ENCODE data around the gene MNT. TPM values are rescaled to one million over a fixed set of nuclear protein-coding genes. Genes with fewer than 3 reads are reported as not detected.

The MNT gene
- total and polyA plus RNA-seq, 2 of the 8 experiments (the other 6 are each of a cell fraction or from before 2014, with no cell fraction given): 5.0 to 17.3 TPM

DNA sequence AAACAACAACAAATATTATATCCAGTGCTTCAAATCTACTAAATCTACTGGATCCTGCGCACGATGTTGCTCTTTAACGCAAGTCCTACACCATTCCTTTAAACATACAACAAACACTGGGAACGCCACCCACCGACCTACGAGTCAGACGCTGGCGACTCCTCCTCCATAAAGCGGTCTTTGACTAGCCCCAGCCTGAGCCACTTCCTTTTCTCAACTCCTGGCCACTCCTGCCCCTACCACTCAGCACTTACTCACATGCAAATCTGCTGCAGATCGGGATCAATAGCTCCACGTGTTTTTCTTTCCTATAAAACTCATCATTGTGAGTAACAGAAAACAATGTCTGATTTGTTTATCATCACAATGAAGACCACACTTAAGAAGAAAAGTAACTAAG is 32.8 kb upstream of the MNT start:
- Histone ChIP-seq H3K18ac (ENCODE audit: extremely low read depth, low read length) (no peak overlapping the region), H3K36me3 (ENCODE audit: control insufficient read depth in 2 of 4, insufficient read depth in 4 of 4, low read length in 3 of 4) (peaks cover 10 to 32% (median 17%) of the 10 kb centered on the region in 4 experiments; a peak in 7 of 8 replicates), H3K79me1 (ENCODE audit: low read depth, low read length) (peaks cover 8% of the 10 kb centered on the region), H2BK12ac (ENCODE audit: low read depth, low read length) (no peak overlapping the region; the same call in 1 of the 2 replicates), H3K4ac (replicated peaks; ENCODE audit: insufficient read length, low read depth, low read length) (no peak overlapping the region), H3K9me3 (ENCODE audit: insufficient read depth in 2 of 2, low read depth in 1 of 2, low read length in 1 of 2) (no peaks in the 10 kb centered on the region), H3K27me3 (replicated peaks in 1 of 4; ENCODE audit: control insufficient read depth in 3 of 4, extremely low read depth in 1 of 4, insufficient read depth in 3 of 4, low read length in 3 of 4) (no peaks in the 10 kb centered on the region), H4K8ac (ENCODE audit: extremely low read depth, insufficient read depth, low read length) (no peak overlapping the region), H3K4me1 (replicated peaks in 1 of 4; ENCODE audit: control insufficient read depth in 3 of 4, insufficient read depth in 4 of 4, low read length in 3 of 4) (peaks cover 6 to 17% (median 13%) of the 10 kb centered on the region in 4 experiments), H3K23me2 (ENCODE audit: low read depth, low read length) (no peaks in the 10 kb centered on the region), H3K14ac (ENCODE audit: insufficient read length) (no peak overlapping the region), H3K4me3 (ENCODE audit: extremely low read depth in 1 of 4, insufficient read depth in 2 of 4, low read depth in 3 of 4, low read length in 4 of 4) (no peak overlapping the region), H4K5ac (ENCODE audit: insufficient read length, low read depth, low read length) (no peak overlapping the region), H3K9ac (replicated peaks in 1 of 4; ENCODE audit: extremely low read depth in 1 of 4, low read depth in 3 of 4, low read length in 3 of 4) (no peak overlapping the region), H2AFZ (ENCODE audit: low read length) (no peak overlapping the region), H2BK5ac (ENCODE audit: low read depth, low read length) (no peak overlapping the region), H2BK20ac (ENCODE audit: low read length) (no peak overlapping the region), H2BK15ac (ENCODE audit: low read length) (no peak overlapping the region), H3K79me2 (ENCODE audit: control insufficient read depth in 1 of 2, insufficient read depth in 2 of 2, low read length in 2 of 2) (peaks cover 0 to 14% of the 10 kb centered on the region in 2 experiments; a peak in 2 of 4 replicates), H3K23ac (ENCODE audit: insufficient read length) (no peak overlapping the region), H2BK120ac (replicated peaks; ENCODE audit: low read depth, low read length) (no peak overlapping the region), H3K27ac (ENCODE audit: low read depth, low read length) (no peak overlapping the region), H4K20me1 (replicated peaks in 1 of 2; ENCODE audit: control insufficient read depth in 1 of 2, insufficient read depth in 2 of 2, low read length in 2 of 2) (no peaks in the 10 kb centered on the region), H3K56ac (replicated peaks; ENCODE audit: insufficient read length, low read depth, low read length) (no peak overlapping the region), H4K91ac (replicated peaks; ENCODE audit: insufficient read length, low read length) (no peak overlapping the region), H2AK5ac (ENCODE audit: low read depth, low read length) (no peak overlapping the region), H3K4me2 (ENCODE audit: insufficient read depth in 1 of 2, low read depth in 2 of 2, low read length in 2 of 2) (no peak overlapping the region)
- POLR2A ChIA-PET (ENCODE audit: partially characterized antibody): interaction anchor here (1.4 to 1.6 kb wide), 2 partner anchors 9 to 23 kb away, joined by 3 to 5 read pairs; no protein-coding TSS in a partner anchor
- 79% methylated on average over 11 of the region's 11 CpGs; no CpG with 5 or more reads in 1 of the 2 experiments for WGBS, 2 experiments (ENCODE audit: extremely low coverage in 1 of 2, insufficient coverage in 1 of 2, insufficient read length in 1 of 2, insufficient replicate concordance in 2 of 2, low coverage in 1 of 2, low lambda C conversion rate in 2 of 2, missing lambda C conversion rate in 1 of 2)
- CTCF ChIA-PET (ENCODE audit: partially characterized antibody): interaction anchor here (0.9 to 3.4 kb wide), 4 partner anchors 17 to 1067 kb away, joined by 3 to 17 read pairs (median 10); no protein-coding TSS in a partner anchor
- TF ChIP-seq HDAC2 (IDR thresholded peaks at IDR 0.05; ENCODE audit: borderline replicate concordance in 1 of 2, low read depth in 2 of 2, low read length in 2 of 2): no peak
- no peak for TF ChIP-seq FOSL1 (IDR thresholded peaks at IDR 0.05; ENCODE audit: insufficient read depth, low read depth, low read length)
- TF ChIP-seq SP1 (IDR thresholded peaks at IDR 0.05; ENCODE audit: low read depth, low read length): no peak
- TF ChIP-seq CHD1 (IDR thresholded peaks at IDR 0.05; ENCODE audit: low read depth, low read length): no peak
- no peak for TF ChIP-seq KDM4A (IDR thresholded peaks at IDR 0.05; ENCODE audit: low read depth, low read length, severe bottlenecking)
- TF ChIP-seq SAP30 (IDR thresholded peaks at IDR 0.05; ENCODE audit: insufficient read depth, insufficient replicate concordance, low read length): no peak
- TF ChIP-seq TEAD4 (IDR thresholded peaks at IDR 0.05; ENCODE audit: low read depth, low read length): no peak
- TF ChIP-seq CBX5 (IDR thresholded peaks at IDR 0.05; ENCODE audit: low read depth, low read length): no peak
- no peak for TF ChIP-seq HDAC6 (IDR thresholded peaks at IDR 0.05; ENCODE audit: low read depth, low read length)
- no peak for TF ChIP-seq JUND (IDR thresholded peaks at IDR 0.05; ENCODE audit: low read length)
- no peak for TF ChIP-seq TBP (IDR thresholded peaks at IDR 0.05; ENCODE audit: low read depth, low read length)
- TF ChIP-seq POU5F1 (IDR thresholded peaks at IDR 0.05; ENCODE audit: low read depth, low read length): no peak
- no peak for TF ChIP-seq JUN (IDR thresholded peaks at IDR 0.05; ENCODE audit: low read depth, low read length)
- FAIRE-seq (peak; percentile 7), DNase-seq (ENCODE audit: low read depth in 1 of 2, low spot score in 2 of 2) (no peak)
